ENCODE data around the gene PDE11A. TPM values are rescaled to one million over a fixed set of nuclear protein-coding genes. Genes with fewer than 3 reads are reported as not detected.
"Not testable (repeated sequence)": the region's sequence is repeated elsewhere in the genome, so short reads cannot be mapped to it uniquely, and the experiment has no call there.

Gene PDE11A
- total RNA-seq, 6 experiments from 2014 or later: 1.2 to 3.1 (median 1.4) TPM

DNA sequence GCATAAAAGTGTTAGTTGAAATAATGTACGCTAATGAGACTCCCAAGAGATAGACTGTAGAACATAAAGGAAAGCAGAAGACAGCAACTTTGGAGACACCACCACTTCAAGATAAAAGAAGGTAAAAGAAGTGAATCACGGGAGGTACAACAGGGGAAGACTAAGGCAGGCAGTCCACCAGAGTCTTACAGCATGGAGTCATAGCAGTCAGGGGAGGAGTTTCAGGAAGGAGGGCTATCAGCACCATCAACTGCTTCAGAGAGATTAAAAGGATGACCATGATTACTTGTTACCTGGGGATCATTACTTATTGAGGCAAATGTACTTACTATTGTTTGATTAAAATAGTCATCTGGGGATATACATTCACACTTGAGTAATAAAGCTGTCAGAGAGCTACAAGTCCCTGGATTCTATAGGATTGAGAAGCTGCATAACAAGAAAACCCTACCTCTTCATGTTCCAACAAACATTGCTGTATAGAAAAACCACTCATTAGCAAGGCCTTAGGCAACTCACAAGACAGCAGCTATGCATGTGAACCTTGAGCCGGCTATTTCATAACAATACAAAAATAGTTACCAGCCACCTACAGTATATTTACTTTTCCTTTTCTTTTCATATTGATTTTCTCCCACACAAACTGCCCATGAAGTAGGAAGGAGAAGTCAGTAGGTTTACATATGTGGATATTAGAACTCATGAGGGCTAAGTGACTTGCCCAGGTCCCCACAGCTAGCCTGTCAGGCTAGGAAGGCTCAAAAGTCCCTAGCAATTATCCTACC is 101.7 kb downstream of the PDE11A start:
- H3K4me1 Mint-ChIP-seq (ENCODE audit: low read depth): no peaks in the 10 kb centered on the region
- no peaks in the 10 kb centered on the region for H3K36me3 Mint-ChIP-seq (ENCODE audit: low read depth)
- H3K4me3 Mint-ChIP-seq: no peak overlapping the region
- no peak overlapping the region for H3K27ac Mint-ChIP-seq
- H3K27me3 Mint-ChIP-seq (ENCODE audit: insufficient read depth): no peaks in the 10 kb centered on the region
- TF ChIP-seq, protein P1, sequence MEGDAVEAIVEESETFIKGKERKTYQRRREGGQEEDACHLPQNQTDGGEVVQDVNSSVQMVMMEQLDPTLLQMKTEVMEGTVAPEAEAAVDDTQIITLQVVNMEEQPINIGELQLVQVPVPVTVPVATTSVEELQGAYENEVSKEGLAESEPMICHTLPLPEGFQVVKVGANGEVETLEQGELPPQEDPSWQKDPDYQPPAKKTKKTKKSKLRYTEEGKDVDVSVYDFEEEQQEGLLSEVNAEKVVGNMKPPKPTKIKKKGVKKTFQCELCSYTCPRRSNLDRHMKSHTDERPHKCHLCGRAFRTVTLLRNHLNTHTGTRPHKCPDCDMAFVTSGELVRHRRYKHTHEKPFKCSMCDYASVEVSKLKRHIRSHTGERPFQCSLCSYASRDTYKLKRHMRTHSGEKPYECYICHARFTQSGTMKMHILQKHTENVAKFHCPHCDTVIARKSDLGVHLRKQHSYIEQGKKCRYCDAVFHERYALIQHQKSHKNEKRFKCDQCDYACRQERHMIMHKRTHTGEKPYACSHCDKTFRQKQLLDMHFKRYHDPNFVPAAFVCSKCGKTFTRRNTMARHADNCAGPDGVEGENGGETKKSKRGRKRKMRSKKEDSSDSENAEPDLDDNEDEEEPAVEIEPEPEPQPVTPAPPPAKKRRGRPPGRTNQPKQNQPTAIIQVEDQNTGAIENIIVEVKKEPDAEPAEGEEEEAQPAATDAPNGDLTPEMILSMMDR (IDR thresholded peaks at IDR 0.05): no peak
- DNase-seq: no peak
- H3K9me3 Mint-ChIP-seq: no peaks in the 10 kb centered on the region

DNA sequence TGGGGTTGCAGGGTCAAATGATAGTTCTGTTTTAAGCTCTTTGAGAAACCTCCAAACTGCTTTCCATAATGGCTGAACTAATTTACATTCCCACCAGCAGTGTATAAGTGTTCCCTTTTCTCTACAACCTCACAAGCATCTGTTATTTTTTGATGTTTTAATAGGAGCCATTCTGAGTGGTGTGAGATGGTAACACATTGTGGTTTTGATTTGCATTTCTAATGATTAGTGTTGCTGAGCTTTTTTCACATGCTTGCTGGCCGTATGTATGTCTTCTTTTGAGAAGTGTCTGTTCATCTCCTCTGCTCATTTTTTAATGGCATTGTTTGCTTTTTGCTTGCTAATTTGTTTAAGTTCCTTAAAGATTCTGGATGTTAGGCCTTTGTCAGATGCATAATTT is 107.7 kb downstream of the PDE11A start:
- no peaks in the 10 kb centered on the region for H3K4me1 Mint-ChIP-seq (ENCODE audit: low read depth)
- no peaks in the 10 kb centered on the region; the same call in 1 of the 2 replicates for H3K27me3 Mint-ChIP-seq (ENCODE audit: insufficient read depth)
- TF ChIP-seq, protein P1 (IDR thresholded peaks at IDR 0.05): no peak
- no peaks in the 10 kb centered on the region for H3K9me3 Mint-ChIP-seq
- H3K36me3 Mint-ChIP-seq (ENCODE audit: low read depth): no peaks in the 10 kb centered on the region
- no peak overlapping the region for H3K27ac Mint-ChIP-seq
- H3K4me3 Mint-ChIP-seq: no peak overlapping the region
- DNase-seq: no peak

DNA sequence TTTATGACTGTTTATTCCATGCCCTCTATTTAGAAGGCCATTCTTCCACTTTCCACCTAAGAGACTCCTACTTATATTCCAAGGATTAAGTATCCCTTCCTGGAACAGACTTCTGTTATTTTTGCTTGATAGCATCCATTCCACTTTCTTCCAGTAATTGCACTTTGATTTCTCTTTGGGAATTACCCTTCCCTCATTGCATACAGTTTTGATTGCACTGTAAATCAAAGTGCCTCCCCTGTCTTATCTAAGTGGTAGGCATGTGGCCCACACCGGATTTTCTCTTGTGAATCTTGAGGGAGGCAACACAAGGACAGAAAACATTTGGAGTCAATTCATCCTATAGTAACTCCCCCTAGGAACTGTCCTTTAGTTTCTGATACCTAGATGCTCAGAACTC is 120.4 kb downstream of the PDE11A start:
- Mint-ChIP-seq H3K27me3 (ENCODE audit: insufficient read depth) (no peaks in the 10 kb centered on the region), H3K4me1 (ENCODE audit: low read depth) (no peaks in the 10 kb centered on the region), H3K4me3 (no peak overlapping the region), H3K9me3 (peaks cover 5% of the 10 kb centered on the region; the same call in 1 of the 2 replicates), H3K27ac (no peak overlapping the region), H3K36me3 (ENCODE audit: low read depth) (no peaks in the 10 kb centered on the region)
- no peak for DNase-seq
- TF ChIP-seq, protein P1 (IDR thresholded peaks at IDR 0.05): no peak

DNA sequence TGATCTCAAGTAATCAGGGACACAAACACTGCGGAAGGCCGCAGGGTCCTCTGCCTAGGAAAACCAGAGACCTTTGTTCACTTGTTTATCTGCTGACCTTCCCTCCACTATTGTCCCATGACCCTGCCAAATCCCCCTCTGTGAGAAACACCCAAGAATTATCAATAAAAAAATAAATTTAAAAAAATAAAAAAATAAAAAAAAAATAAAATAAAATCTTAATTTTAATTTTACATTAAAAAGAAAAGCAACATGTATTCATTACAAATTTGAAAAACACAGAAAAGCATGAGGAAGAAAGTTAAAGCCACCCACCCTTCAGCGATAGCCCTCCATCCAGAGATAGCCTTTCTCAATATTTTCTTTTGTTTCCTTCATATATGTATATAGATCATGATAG is 125.0 kb downstream of the PDE11A start:
- H3K36me3 Mint-ChIP-seq (ENCODE audit: low read depth); DNase-seq; H3K4me3 Mint-ChIP-seq; H3K9me3 Mint-ChIP-seq; H3K27me3 Mint-ChIP-seq (ENCODE audit: insufficient read depth); H3K27ac Mint-ChIP-seq; H3K4me1 Mint-ChIP-seq (ENCODE audit: low read depth): not testable (repeated sequence)

DNA sequence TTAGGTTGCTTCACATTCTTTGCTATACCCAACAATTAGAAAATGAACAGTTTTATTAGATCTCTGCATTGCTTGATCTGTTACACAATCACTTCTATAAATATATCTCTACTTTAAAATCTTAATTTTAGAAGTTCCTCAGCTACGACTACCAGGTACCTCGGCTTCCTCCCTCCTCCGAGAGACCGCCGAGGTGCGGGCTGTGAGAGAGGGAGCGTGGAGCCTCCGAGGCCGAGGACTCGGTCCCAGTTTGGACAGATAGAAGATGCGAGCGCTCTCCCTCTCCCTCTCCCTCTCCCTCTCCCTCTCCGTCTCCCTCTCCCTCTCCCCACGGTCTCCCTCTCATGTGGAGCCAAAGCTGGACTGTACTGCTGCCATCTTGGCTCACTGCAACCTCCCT is 128.0 kb downstream of the PDE11A start:
- H3K36me3 Mint-ChIP-seq (ENCODE audit: low read depth); H3K27ac Mint-ChIP-seq; H3K27me3 Mint-ChIP-seq (ENCODE audit: insufficient read depth); DNase-seq; H3K9me3 Mint-ChIP-seq; H3K4me3 Mint-ChIP-seq; H3K4me1 Mint-ChIP-seq (ENCODE audit: low read depth): not testable (repeated sequence)

DNA sequence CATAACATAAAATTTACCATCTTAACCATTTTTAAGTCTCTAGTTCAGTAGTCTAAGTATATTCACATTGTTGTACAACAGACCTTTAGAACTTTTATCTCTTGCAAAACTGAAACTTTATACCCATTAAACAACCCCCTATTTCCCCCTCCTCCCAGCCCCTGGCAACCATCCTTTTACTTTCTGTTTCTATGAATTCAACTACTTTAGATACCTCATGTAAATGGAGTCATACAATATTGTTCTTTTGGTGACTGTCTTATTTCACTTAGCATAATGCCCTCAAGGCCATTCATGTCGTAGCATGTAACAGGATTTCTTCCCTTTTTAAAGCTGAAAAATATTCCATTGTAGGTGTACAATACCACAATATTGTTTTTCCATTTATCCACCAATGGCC is 129.8 kb downstream of the PDE11A start:
- Mint-ChIP-seq H3K4me1 (ENCODE audit: low read depth) (no peaks in the 10 kb centered on the region), H3K9me3 (no peaks in the 10 kb centered on the region), H3K27ac (no peak overlapping the region), H3K36me3 (ENCODE audit: low read depth) (no peaks in the 10 kb centered on the region), H3K27me3 (ENCODE audit: insufficient read depth) (no peaks in the 10 kb centered on the region), H3K4me3 (no peak overlapping the region)
- no peak for DNase-seq
- TF ChIP-seq, protein P1 (IDR thresholded peaks at IDR 0.05): no peak

Measured in HFFc6 (cell line).